IPS-18c (cell line): ENCODE measurements around the gene CNTNAP2.
"Not testable (repeated sequence)": the region's sequence is repeated elsewhere in the genome, so short reads cannot be mapped to it uniquely, and the experiment has no call there.

ENCODE experiments used
- H3K4me3 ChIP-seq: 2 replicates; pipeline ENCODE4 v1.7.0; 2013; ENCODE audit warnings: low read depth, mild to moderate bottlenecking, low read length, moderate library complexity; ENCODE audit not compliant: insufficient read depth
- H3K9me3 ChIP-seq: one replicate; pipeline ENCODE4 v1.6.1; 2013; ENCODE audit warnings: mild to moderate bottlenecking, low read length, moderate library complexity; ENCODE audit not compliant: control insufficient read depth, insufficient read depth

CNTNAP2 gene

DNA sequence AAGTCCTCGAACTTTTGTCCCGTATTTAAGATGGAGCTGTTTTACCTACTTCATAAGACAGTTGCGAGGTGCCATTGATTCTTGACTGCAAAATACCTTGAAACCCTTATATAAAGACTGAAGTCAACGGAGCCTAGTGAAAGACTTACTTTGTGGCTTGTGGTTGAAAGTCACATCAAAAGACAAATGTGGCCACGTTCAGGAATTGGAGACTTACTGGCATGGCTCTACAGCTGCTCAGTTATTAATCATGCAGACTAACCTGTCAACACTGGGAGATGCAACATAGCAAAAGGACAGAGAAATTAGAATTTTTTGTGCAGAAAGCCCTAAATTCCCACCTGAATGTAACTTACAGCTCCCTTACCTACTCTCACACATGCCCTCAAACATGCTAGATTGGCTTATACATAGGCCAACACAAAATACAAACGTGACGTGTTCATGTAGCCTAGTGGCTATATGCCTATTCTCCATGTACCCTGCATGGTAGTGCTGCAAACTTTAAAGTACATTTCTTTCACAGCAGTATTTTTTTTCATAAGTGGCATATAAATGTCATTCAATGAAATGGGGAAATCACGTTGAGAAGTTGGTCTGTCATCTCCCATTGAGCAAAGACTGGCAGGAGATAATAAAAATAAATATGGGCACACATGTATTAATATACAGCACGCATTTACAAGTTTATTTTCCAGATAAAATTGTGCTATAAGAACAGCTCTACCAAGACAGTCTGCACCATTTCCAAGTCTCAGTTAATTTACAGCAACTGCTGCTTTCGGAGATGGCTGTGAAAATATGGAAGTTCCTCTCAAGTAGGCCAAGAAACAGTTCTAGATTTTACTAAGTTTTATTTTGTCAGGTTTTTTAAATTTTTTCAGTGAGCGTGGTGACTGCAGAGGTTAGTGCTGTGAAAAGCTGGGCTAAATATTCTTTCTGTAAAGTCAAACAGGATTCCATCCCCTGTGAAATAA is 2303.5 kb downstream of the CNTNAP2 start:
- Histone ChIP-seq H3K9me3 (no peaks in the 10 kb centered on the region), H3K4me3 (no peak overlapping the region)

GRCh38 chr7:148422030-148422429 is 2305.4 kb downstream of the CNTNAP2 start:
- H3K9me3 ChIP-seq = no peaks in the 10 kb centered on the region
- H3K4me3 ChIP-seq = no peak overlapping the region; the same call in 1 of the 2 replicates

DNA sequence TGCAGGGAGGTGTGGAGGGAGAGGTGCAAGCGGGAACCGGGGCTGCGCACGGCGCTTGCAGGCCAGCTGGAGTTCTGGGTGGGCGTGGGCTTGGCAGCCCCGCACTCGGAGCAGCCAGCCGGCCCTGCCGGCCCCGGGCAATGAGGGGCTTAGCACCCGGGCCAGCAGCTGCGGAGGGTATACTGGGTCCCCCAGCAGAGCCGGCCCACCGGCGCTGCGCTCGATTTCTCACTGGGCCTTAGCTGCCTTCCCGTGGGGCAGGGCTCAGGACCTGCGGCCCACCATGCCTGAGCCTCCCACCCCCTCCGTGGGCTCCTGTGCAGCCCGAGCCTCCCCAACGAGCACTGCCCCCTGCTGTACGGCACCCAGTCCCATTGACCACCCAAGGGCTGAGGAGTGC is 2309.8 kb downstream of the CNTNAP2 start:
- H3K9me3 ChIP-seq, H3K4me3 ChIP-seq: not testable (repeated sequence)

- H3K9me3 ChIP-seq, H3K4me3 ChIP-seq: not testable (repeated sequence)
Measured at GRCh38 chr7:148430690-148431089, 2314.1 kb downstream of the CNTNAP2 start.

DNA sequence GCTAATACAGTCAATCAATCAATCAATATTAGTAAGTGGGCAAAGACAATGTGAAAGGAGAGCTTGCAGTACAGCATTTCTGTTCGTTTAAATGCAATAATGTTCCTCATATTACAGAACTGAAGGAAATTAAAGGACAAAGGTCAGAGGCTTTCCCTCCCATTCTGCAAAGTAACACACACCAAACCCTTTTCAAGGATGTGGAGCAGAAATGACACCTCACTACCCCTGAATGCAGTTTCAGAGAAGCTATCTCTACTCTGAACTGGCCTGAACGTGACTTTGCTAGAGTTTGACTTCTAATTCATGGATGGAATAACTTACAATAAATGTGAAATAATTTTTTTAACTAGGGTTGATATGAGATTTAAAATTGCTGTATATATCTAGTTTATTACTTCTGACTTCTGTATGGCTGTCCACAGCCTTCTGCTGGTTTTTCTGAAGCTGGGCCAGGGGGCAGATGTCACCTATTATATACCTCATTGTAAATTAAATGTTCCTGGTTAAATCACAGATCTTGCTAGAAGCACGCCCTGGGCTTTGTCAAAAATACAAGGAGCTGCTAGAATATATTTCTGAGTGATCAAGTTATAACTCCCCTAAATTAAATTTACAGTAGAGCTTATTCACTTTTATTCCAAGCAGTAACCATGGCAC is 2317.1 kb downstream of the CNTNAP2 start:
- no peaks in the 10 kb centered on the region for H3K9me3 ChIP-seq
- H3K4me3 ChIP-seq = no peak overlapping the region

GRCh38 chr7:148434181-148434757 is 2317.7 kb downstream of the CNTNAP2 start:
- no peak overlapping the region for H3K4me3 ChIP-seq

DNA sequence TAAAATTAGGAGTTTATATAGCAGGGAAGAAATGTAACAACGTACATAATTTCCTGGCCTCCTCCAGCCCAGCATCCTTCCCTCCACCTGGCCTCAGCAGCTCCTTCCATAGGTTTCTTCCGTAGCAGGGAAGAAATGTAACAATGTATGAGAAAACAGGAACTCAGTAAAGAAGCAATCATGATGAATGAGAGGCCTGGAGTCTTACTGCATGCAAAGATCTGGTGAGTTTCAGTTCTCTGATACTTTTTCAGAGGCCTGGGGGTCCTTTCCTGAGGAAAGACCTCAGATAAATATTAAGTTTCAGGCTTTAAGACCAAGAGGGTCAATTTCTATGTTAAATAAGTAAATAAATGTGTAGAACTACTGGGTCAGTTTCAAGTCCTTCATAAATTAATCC is 2318.3 kb downstream of the CNTNAP2 start:
- no peaks in the 10 kb centered on the region for H3K9me3 ChIP-seq
- no peak overlapping the region for H3K4me3 ChIP-seq

More at GRCh38 chr7:148434181-148434757, 2317.7 kb downstream of the CNTNAP2 start:
- no peaks in the 10 kb centered on the region for H3K9me3 ChIP-seq

GRCh38 chr7:148435715-148436114 is 2319.1 kb downstream of the CNTNAP2 start:
- H3K4me3 ChIP-seq = no peak overlapping the region
- no peaks in the 10 kb centered on the region for H3K9me3 ChIP-seq

- H3K4me3 ChIP-seq = no peak overlapping the region
- no peaks in the 10 kb centered on the region for H3K9me3 ChIP-seq
Measured at GRCh38 chr7:148436135-148436534, 2319.5 kb downstream of the CNTNAP2 start.

GRCh38 chr7:148436571-148436970 is 2320.0 kb downstream of the CNTNAP2 start:
- Histone ChIP-seq H3K4me3 (no peak overlapping the region), H3K9me3 (no peaks in the 10 kb centered on the region)

GRCh38 chr7:148437043-148437442 is 2320.4 kb downstream of the CNTNAP2 start:
- no peak overlapping the region for H3K4me3 ChIP-seq
- H3K9me3 ChIP-seq = no peaks in the 10 kb centered on the region

DNA sequence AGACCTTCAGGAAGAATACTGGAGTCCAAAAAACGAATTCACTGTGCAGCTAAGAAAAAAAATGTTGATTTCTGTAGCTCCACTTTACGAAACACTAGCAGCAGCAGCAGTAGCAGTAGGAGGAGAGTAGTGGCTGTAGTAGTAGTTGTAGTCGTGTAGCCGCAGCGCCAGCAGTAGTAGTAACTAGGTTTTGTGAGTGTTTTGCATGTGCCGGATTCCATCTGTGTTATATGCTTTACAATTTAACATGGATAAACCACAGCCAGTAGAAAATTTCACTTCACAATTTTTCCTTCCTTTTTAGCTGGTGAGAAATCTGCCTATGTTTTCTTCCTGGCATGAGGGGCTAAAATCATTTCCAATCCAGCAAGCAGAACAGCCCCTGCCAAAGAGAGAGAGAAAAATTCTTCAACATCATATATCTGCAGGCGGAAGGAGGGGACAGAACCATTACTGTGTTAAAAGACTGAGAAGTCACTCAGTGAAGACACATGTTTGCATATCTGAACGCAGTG is 2325.6 kb downstream of the CNTNAP2 start:
- no peak overlapping the region for H3K4me3 ChIP-seq
- peaks cover 11% of the 10 kb centered on the region for H3K9me3 ChIP-seq

DNA sequence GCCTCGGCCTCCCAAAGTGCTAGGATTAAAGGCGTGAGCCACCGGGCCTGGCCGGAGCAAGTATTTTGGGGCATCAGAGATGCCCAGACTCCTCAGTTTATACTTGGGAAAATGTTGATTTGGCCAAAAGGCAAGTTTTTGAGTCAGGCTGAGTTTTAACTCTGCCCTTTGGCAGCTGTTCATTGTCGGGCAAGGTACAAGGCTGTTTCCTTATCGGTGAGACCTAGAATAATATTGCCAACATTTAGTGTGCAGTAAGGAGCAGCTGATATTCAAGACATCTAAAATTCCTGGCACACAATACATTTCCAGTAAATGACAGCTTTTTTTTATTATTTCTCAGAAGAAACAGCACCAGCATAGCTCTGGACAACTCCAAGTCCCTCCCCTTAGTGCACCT is 2326.3 kb downstream of the CNTNAP2 start:
- Histone ChIP-seq H3K4me3 (no peak overlapping the region), H3K9me3 (peaks cover 11% of the 10 kb centered on the region)

GRCh38 chr7:148445260-148446044 is 2328.9 kb downstream of the CNTNAP2 start:
- H3K9me3 ChIP-seq = peaks cover 11% of the 10 kb centered on the region
- no peak overlapping the region; the same call in 1 of the 2 replicates for H3K4me3 ChIP-seq

DNA sequence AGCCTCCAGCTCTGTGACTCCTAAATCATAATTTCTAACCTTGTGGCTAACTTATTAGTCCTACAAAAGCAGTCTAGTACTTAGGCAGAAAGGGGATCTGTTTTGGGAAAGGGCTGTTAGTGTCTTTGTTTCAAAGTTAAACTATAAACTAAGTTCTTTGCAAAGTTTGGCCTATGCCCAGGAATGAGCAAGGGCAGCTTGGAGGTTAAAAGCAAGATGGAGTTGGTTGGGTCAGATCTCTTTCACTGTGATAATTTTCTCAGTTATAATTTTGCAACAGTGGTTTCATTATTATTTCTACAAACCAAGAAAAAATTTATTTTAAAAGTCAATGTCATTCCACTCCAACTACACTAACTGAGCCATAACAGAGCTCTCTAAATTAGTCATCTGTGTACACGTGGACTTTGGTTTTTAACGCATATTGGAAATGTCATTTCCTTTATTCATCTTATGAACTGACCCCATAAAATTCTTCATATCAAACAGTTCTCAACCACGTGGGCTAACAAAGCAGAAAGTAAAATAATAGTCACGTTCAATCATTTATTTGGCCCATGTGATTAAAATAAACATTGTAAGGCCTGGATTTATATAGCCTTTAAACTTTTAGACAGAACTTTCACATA is 2330.7 kb downstream of the CNTNAP2 start:
- H3K4me3 ChIP-seq = no peak overlapping the region
- H3K9me3 ChIP-seq = peaks cover 11% of the 10 kb centered on the region

- not testable (repeated sequence) for H3K9me3 ChIP-seq, H3K4me3 ChIP-seq
Measured at GRCh38 chr7:148451526-148451925, 2334.9 kb downstream of the CNTNAP2 start.
